Measurements from ENCODE around the gene FILIP1L. TPM values are rescaled to one million over a fixed set of nuclear protein-coding genes. Genes with fewer than 3 reads are reported as not detected.
"Not testable (repeated sequence)": the region's sequence is repeated elsewhere in the genome, so short reads cannot be mapped to it uniquely, and the experiment has no call there.

FILIP1L gene
- total RNA-seq, 4 donors from 2014 or later, result 31.3 to 64.0 (median 46.5) TPM

DNA sequence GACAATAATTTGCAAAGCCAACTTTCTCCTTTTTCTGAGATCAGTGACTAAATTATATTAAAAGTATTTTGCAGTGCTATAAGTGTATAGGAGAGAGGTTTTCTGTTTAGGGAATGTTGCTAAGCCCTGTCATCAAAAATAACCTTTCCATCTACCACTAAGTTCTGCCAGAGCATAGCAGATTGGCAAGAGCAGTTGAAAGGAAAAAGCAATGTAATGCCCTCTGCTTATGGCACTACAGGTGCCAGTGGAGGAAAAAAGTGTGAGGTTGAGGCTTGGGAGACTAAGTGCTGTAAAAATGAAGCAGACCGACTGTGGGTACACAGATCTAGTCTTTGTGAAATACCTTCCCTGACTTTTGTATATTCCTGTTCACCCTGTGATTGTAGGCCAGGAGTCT, 11.5 kb downstream of the FILIP1L start:
- TF ChIP-seq, protein P1, sequence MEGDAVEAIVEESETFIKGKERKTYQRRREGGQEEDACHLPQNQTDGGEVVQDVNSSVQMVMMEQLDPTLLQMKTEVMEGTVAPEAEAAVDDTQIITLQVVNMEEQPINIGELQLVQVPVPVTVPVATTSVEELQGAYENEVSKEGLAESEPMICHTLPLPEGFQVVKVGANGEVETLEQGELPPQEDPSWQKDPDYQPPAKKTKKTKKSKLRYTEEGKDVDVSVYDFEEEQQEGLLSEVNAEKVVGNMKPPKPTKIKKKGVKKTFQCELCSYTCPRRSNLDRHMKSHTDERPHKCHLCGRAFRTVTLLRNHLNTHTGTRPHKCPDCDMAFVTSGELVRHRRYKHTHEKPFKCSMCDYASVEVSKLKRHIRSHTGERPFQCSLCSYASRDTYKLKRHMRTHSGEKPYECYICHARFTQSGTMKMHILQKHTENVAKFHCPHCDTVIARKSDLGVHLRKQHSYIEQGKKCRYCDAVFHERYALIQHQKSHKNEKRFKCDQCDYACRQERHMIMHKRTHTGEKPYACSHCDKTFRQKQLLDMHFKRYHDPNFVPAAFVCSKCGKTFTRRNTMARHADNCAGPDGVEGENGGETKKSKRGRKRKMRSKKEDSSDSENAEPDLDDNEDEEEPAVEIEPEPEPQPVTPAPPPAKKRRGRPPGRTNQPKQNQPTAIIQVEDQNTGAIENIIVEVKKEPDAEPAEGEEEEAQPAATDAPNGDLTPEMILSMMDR (IDR thresholded peaks at IDR 0.05), result no peak
- DNase-seq (ENCODE audit: low spot score) (no peak), ATAC-seq (ENCODE audit: low FRiP score) (no peak)

DNA sequence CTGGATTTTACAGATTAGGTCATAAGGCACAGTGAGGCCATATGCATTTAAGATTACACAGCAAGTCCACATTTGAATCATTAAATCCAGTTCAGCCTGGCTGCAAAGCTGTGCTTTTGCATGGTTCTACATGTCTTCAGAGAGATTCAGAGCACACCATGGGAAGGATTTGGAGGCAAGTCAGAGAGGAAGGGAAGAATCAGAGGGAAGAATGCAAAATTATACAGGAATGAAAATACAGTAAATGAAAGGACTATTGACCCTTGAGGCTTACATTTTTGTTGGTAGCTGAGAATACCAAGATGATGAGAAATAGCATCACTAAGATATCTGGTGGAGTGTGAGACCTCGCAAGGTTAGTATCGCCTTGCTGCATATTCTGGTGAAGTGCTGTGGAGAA, 13.9 kb downstream of the FILIP1L start:
- ATAC-seq (ENCODE audit: low FRiP score) (no peak), DNase-seq (ENCODE audit: low spot score) (no peak)
- TF ChIP-seq, protein P1 (IDR thresholded peaks at IDR 0.05), result no peak

DNA sequence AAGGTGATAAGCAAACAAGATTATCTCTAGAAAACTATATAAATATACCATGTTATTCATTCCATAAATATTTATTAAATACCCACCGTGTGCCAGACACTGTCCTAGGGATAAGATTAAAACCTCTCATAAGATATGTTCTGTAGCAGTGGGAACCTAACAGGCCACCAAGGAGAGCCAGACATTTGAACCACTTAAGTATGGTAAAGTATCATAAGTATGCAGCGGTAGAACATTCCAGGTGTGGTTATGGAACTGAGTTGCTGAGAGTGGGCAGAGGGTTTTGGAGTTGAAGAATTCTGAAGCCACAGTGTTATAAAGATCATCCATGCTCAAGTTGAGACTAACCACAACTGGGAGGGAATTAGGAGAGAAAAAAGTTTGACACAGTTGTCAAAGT, 14.7 kb downstream of the FILIP1L start:
- TF ChIP-seq, protein P1 (IDR thresholded peaks at IDR 0.05), result no peak
- DNase-seq (ENCODE audit: low spot score) (no peak), ATAC-seq (ENCODE audit: low FRiP score) (no peak)

DNA sequence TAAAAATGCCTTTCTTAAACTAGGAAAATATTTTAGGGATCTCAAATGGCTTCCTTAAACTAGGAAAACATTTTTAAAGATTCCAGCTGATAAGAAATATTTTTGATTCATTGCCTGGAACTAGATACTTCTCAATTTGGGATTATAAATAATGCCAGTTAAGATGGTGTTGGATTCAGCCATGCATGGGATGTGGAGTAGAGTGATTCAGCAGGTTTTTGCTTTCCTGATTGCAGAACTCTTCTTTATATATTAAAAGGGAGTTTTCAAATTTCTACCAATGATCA, 15.6 kb downstream of the FILIP1L start:
- no peak for DNase-seq (ENCODE audit: low spot score)
- TF ChIP-seq, protein P1 (IDR thresholded peaks at IDR 0.05), result no peak
- ATAC-seq (ENCODE audit: low FRiP score), result no peak

DNA sequence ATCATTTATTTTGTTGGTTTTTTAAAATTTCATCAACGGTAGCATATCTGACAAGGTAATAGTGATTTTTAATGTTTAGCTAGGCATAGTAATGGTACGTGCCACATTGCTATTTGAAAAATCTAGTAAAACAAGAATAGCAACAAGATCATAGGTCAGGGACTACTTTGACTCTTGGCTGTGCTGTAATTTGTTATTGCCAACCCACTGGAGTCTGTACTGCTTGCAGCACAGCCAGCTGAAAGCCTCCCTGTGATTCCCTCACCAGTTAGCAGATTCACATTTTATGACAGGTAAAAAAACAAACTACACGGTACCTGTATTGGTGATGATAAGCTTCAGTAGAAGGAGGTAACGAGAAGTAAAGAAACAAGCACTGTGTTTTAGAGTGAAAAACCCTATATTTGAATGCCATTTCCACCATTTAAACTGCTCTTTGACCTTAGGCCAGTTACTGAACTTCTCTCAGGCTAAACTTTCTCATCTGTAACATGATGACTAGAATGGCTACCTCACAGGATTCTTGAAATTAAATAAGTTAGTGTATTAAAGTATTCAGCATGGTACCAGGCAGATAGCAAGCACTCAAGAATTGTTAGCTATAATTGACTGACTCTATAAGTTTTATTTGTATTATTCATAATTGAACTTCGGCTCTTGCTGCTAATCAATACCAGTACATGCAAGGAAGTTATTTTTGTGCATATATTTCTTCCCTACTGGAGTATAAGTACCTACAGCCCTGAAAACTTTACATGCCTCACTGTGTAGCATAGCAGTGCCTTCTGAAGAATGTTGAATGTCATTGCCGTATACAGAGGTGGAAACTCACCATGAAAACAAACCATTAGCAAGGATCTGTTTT, 16.1 kb downstream of the FILIP1L start:
- no peak for ATAC-seq (ENCODE audit: low FRiP score)
- TF ChIP-seq, protein P1 (IDR thresholded peaks at IDR 0.05), result no peak
- no peak for DNase-seq (ENCODE audit: low spot score)

DNA sequence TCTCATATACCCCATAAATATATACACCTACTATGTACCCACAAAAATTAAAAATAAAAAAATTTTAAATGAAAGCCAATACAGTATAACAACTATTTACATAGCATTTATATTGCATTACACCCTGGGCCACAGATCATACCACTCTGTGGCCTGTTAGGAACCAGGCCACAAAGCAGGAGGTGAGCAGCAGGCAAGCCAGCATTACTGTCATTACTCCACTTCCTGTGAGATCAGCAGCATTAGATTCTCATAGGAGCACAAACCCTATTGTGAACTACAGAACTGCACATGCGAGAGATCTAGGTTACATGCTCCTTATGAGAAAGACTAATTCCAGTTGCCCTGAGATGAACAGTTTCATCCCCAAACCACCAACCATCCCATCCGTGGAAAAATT, 17.4 kb downstream of the FILIP1L start:
- ATAC-seq (ENCODE audit: low FRiP score), result no peak

DNA sequence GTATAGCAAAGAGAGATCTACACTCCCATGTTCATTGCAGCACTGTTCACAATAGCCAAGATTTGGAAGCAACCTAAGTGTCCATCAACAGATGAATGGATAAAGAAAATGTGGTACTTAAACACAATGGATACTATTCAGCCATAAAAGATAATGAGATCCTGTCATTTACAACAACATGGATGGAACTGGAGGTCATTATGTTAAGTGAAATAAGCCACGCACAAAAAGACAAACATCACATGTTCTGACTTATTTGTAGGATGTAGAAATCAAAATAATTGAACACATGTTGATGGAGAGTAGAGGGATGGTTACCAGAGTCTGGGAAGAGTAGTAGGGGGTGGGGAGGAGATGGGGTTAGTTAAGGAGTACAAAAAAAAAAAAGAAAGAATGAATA, 18.0 kb downstream of the FILIP1L start:
- ATAC-seq (ENCODE audit: low FRiP score); DNase-seq (ENCODE audit: low spot score): not testable (repeated sequence)

More for the DNA sequence above, 17.4 kb downstream of the FILIP1L start:
- TF ChIP-seq, protein P1 (IDR thresholded peaks at IDR 0.05), result no peak
- no peak for DNase-seq (ENCODE audit: low spot score)

Measured in omental fat pad (tissue), 4 donors.